ENCODE results near the gene SLCO4A1. TPM values are rescaled to one million over a fixed set of nuclear protein-coding genes. Genes with fewer than 3 reads are reported as not detected.

SLCO4A1 gene
- polyA plus RNA-seq, 1 donor (not counting 4 experiments of a cell fraction or from before 2014, with no cell fraction given) = 1.8 TPM

DNA sequence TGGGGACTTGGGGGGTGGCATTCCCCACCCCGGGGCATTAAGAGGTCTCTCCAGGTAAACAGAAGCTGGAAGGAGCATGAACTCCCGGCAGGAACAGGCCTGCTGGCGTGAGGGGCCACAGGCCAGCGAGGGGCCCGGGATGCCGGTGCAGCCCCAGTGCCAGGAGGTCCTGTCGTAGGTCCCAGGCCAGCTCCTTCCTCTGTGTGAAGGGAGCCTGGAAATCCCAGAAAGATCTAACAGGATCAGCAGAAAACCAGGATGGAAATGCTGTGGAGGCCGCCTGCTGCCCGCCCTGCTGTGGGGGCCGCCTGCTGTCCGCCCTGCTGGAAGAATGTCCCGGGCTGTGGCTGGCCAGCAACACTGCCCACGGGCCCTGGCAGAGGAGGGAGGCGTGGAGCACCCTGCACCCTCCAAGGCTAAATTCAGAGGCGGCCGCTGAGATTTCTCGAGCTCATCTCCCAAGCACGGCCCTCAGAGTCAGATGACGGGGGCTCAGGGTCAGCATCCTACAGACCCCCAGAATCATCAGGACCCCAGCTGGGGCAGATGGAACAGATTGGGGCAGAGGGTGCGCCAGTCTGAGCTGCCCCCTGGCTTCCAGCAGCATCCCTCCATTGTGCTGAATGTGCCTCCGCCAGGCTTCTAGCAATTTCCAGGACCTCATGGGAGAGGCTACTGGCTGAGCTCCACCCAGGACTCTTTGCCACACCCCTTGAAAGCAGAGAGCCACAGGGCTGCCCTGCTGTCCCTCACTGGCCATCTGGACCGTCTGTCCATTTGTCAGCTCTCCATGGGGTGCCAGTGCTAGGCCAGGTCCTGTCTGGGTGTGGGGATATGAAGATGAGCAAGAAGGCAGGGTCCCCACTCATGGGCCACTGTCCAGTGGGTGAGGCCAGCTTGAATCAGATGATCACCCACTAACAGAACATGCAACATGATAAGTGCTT, 32.2 kb upstream of the SLCO4A1 start:
- FAIRE-seq = no peak
- no peaks in the 10 kb centered on the region for H4K20me1 ChIP-seq (ENCODE audit: control insufficient read depth, extremely low read depth, insufficient read depth, low read length)

DNA sequence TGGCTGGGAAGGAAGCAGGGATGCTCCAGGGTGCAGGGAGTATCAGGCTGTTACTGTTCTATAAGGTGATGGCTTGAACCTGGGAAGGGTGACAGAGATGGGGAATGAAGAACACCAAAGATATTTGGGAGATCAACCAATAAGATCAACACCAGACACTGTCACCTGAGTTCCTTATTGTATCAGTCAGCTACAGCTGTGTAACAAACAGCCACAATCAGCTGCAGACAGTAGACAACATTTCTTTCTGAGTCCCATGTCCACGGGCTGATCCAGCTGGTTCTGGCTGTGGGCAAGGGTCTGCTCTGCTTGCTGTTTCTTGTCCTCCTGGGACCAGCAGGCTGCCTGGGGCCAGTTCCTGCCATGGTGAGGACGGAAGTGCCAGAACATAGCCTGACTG, 31.3 kb upstream of the SLCO4A1 start:
- H3K36me3 ChIP-seq (ENCODE audit: control insufficient read depth in 2 of 2, extremely low read depth in 1 of 2, insufficient read depth in 2 of 2, low read length in 2 of 2) = no peaks in the 10 kb centered on the region
- no peak for FAIRE-seq

More for the DNA sequence above, 32.2 kb upstream of the SLCO4A1 start:
- H3K4me3 ChIP-seq (ENCODE audit: control insufficient read depth in 2 of 3, extremely low read depth in 1 of 3, insufficient read depth in 2 of 3, low read depth in 1 of 3, low read length in 3 of 3) = no peak overlapping the region
- TF ChIP-seq, protein P1, sequence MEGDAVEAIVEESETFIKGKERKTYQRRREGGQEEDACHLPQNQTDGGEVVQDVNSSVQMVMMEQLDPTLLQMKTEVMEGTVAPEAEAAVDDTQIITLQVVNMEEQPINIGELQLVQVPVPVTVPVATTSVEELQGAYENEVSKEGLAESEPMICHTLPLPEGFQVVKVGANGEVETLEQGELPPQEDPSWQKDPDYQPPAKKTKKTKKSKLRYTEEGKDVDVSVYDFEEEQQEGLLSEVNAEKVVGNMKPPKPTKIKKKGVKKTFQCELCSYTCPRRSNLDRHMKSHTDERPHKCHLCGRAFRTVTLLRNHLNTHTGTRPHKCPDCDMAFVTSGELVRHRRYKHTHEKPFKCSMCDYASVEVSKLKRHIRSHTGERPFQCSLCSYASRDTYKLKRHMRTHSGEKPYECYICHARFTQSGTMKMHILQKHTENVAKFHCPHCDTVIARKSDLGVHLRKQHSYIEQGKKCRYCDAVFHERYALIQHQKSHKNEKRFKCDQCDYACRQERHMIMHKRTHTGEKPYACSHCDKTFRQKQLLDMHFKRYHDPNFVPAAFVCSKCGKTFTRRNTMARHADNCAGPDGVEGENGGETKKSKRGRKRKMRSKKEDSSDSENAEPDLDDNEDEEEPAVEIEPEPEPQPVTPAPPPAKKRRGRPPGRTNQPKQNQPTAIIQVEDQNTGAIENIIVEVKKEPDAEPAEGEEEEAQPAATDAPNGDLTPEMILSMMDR (optimal IDR thresholded peaks at IDR 0.05 in 1 of 3, IDR thresholded peaks at IDR 0.05 in 1 of 3, conservative IDR thresholded peaks at IDR 0.05 in 1 of 3; ENCODE audit: extremely low read depth in 1 of 3, insufficient read depth in 2 of 3, low read length in 3 of 3) = no peak
- TF ChIP-seq EZH2 (IDR thresholded peaks at IDR 0.05; ENCODE audit: low read length) = no peak
- H3K4me2 ChIP-seq (ENCODE audit: control insufficient read depth, extremely low read depth, insufficient read depth, low read depth, low read length) = no peak overlapping the region
- H2AFZ ChIP-seq (ENCODE audit: control insufficient read depth, low read length) = no peak overlapping the region
- no peaks in the 10 kb centered on the region for H3K9me1 ChIP-seq (ENCODE audit: control insufficient read depth, extremely low read depth, insufficient read depth, low read length)
- no peaks in the 10 kb centered on the region for H3K36me3 ChIP-seq (ENCODE audit: control insufficient read depth in 2 of 2, extremely low read depth in 1 of 2, insufficient read depth in 2 of 2, low read length in 2 of 2)
- peaks cover 2% of the 10 kb centered on the region for H3K9me3 ChIP-seq (ENCODE audit: control insufficient read depth, low read depth, low read length)
- H3K79me2 ChIP-seq (ENCODE audit: control insufficient read depth, insufficient read depth, low read length) = no peaks in the 10 kb centered on the region
- H3K27me3 ChIP-seq (ENCODE audit: control insufficient read depth, extremely low read depth, insufficient read depth, low read length) = peaks cover 54% of the 10 kb centered on the region
- DNase-seq (ENCODE audit: low read depth, low spot score) = no peak
- peaks cover 3% of the 10 kb centered on the region for H3K4me1 ChIP-seq (ENCODE audit: control insufficient read depth, extremely low read depth, insufficient read depth, low read length)
- H3K27ac ChIP-seq (ENCODE audit: control insufficient read depth, insufficient read depth, low read length) = no peak overlapping the region
- dilution Hi-C loops (cut with MboI; ENCODE audit: extremely low pct_ligation_motif_present, low sequenced_read_pairs) = no loop called here
- H3K9ac ChIP-seq (ENCODE audit: control insufficient read depth, extremely low read depth, insufficient read depth, low read length) = no peak overlapping the region

More for the DNA sequence above, 31.3 kb upstream of the SLCO4A1 start:
- TF ChIP-seq EZH2 (IDR thresholded peaks at IDR 0.05; ENCODE audit: low read length) = no peak
- TF ChIP-seq, protein P1 (optimal IDR thresholded peaks at IDR 0.05 in 1 of 3, IDR thresholded peaks at IDR 0.05 in 1 of 3, conservative IDR thresholded peaks at IDR 0.05 in 1 of 3; ENCODE audit: extremely low read depth in 1 of 3, insufficient read depth in 2 of 3, low read length in 3 of 3) = no peak
- Histone ChIP-seq H3K9ac (ENCODE audit: control insufficient read depth, extremely low read depth, insufficient read depth, low read length) (no peak overlapping the region), H2AFZ (ENCODE audit: control insufficient read depth, low read length) (no peak overlapping the region), H3K9me1 (ENCODE audit: control insufficient read depth, extremely low read depth, insufficient read depth, low read length) (no peaks in the 10 kb centered on the region), H3K9me3 (ENCODE audit: control insufficient read depth, low read depth, low read length) (peaks cover 2% of the 10 kb centered on the region), H3K27me3 (ENCODE audit: control insufficient read depth, extremely low read depth, insufficient read depth, low read length) (peaks cover 45% of the 10 kb centered on the region), H3K27ac (ENCODE audit: control insufficient read depth, insufficient read depth, low read length) (no peak overlapping the region), H4K20me1 (ENCODE audit: control insufficient read depth, extremely low read depth, insufficient read depth, low read length) (no peaks in the 10 kb centered on the region), H3K4me2 (ENCODE audit: control insufficient read depth, extremely low read depth, insufficient read depth, low read depth, low read length) (no peak overlapping the region), H3K79me2 (ENCODE audit: control insufficient read depth, insufficient read depth, low read length) (no peaks in the 10 kb centered on the region), H3K4me1 (ENCODE audit: control insufficient read depth, extremely low read depth, insufficient read depth, low read length) (peaks cover 3% of the 10 kb centered on the region), H3K4me3 (ENCODE audit: control insufficient read depth in 2 of 3, extremely low read depth in 1 of 3, insufficient read depth in 2 of 3, low read depth in 1 of 3, low read length in 3 of 3) (no peak overlapping the region)
- DNase-seq (ENCODE audit: low read depth, low spot score) = no peak
- dilution Hi-C loops (cut with MboI; ENCODE audit: extremely low pct_ligation_motif_present, low sequenced_read_pairs) = no loop called here
